ENCODE measurements around the gene MDK. TPM values are rescaled to one million over a fixed set of nuclear protein-coding genes. Genes with fewer than 3 reads are reported as not detected.

Gene MDK
- total RNA-seq, 1 experiment from 2014 or later = 252 TPM

DNA sequence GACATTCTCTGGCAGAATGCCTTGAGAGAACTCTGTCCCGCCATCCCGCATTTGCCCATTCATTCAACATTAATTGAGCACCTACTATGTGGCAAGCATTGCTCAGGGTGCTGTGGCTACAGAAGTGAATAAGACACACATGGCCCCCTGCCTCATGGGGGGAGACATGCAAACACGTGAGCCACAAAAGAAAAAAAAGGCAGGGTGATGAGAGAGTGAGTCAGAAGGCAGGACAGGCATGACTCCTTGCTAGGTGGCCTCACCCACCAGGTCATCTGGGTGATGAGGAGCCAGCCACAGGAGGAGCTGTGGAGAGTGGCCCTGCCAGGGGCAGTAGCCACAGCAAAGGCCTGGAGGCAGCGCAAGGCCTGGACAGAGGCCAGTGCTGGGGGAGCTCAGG lies 5.2 kb downstream of the MDK start:
- Histone ChIP-seq H3K27ac (ENCODE audit: low read length) (no peak overlapping the region), H3K4me1 (ENCODE audit: control insufficient read depth, insufficient read depth, low read length) (peaks cover 20% of the 10 kb centered on the region), H3K9me3 (ENCODE audit: control insufficient read depth, insufficient read depth, low read depth, low read length) (no peaks in the 10 kb centered on the region), H3K36me3 (ENCODE audit: control insufficient read depth, insufficient read depth, low read length) (no peaks in the 10 kb centered on the region; the same call in 1 of the 2 replicates), H3K4me3 (ENCODE audit: low read depth in 2 of 2, low read length in 2 of 2) (no peak overlapping the region), H3K27me3 (ENCODE audit: control insufficient read depth, insufficient read depth, low read length) (peaks cover 3% of the 10 kb centered on the region; the same call in 1 of the 2 replicates)
- DNase-seq (ENCODE audit: low read depth, low spot score) = no peak
- intact Hi-C loops (cut with micrococcal nuclease; ENCODE audit: unreplicated experiment) (loop anchor here (5.0 kb wide), 1 partner anchor 151 kb away; no protein-coding TSS in a partner anchor), in situ Hi-C loops (cut with HindIII; ENCODE audit: low pct_unique_long_range_greater_than_20kb, low sequenced_read_pairs) (no loop called here)
- BruUV-seq (replicated peaks) = no TSS peak
- POLR2A ChIA-PET = no interaction called here
- no peak for TF ChIP-seq SIN3A (IDR thresholded peaks at IDR 0.05; ENCODE audit: borderline replicate concordance, insufficient read depth, low read depth, low read length)
- TF ChIP-seq TCF7L2 (IDR thresholded peaks at IDR 0.05; ENCODE audit: low read depth, low read length) = no peak
- TF ChIP-seq, protein P1, sequence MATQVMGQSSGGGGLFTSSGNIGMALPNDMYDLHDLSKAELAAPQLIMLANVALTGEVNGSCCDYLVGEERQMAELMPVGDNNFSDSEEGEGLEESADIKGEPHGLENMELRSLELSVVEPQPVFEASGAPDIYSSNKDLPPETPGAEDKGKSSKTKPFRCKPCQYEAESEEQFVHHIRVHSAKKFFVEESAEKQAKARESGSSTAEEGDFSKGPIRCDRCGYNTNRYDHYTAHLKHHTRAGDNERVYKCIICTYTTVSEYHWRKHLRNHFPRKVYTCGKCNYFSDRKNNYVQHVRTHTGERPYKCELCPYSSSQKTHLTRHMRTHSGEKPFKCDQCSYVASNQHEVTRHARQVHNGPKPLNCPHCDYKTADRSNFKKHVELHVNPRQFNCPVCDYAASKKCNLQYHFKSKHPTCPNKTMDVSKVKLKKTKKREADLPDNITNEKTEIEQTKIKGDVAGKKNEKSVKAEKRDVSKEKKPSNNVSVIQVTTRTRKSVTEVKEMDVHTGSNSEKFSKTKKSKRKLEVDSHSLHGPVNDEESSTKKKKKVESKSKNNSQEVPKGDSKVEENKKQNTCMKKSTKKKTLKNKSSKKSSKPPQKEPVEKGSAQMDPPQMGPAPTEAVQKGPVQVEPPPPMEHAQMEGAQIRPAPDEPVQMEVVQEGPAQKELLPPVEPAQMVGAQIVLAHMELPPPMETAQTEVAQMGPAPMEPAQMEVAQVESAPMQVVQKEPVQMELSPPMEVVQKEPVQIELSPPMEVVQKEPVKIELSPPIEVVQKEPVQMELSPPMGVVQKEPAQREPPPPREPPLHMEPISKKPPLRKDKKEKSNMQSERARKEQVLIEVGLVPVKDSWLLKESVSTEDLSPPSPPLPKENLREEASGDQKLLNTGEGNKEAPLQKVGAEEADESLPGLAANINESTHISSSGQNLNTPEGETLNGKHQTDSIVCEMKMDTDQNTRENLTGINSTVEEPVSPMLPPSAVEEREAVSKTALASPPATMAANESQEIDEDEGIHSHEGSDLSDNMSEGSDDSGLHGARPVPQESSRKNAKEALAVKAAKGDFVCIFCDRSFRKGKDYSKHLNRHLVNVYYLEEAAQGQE (IDR thresholded peaks at IDR 0.05; ENCODE audit: insufficient read depth in 1 of 2, low read depth in 2 of 2, low read length in 1 of 2) = no peak
- TF ChIP-seq, protein P2, sequence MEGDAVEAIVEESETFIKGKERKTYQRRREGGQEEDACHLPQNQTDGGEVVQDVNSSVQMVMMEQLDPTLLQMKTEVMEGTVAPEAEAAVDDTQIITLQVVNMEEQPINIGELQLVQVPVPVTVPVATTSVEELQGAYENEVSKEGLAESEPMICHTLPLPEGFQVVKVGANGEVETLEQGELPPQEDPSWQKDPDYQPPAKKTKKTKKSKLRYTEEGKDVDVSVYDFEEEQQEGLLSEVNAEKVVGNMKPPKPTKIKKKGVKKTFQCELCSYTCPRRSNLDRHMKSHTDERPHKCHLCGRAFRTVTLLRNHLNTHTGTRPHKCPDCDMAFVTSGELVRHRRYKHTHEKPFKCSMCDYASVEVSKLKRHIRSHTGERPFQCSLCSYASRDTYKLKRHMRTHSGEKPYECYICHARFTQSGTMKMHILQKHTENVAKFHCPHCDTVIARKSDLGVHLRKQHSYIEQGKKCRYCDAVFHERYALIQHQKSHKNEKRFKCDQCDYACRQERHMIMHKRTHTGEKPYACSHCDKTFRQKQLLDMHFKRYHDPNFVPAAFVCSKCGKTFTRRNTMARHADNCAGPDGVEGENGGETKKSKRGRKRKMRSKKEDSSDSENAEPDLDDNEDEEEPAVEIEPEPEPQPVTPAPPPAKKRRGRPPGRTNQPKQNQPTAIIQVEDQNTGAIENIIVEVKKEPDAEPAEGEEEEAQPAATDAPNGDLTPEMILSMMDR (IDR thresholded peaks at IDR 0.05) = no peak
- no peak for TF ChIP-seq POLR2AphosphoS5 (IDR thresholded peaks at IDR 0.05; ENCODE audit: low read depth, low read length)
- ATAC-seq = no peak
- CTCF ChIA-PET = no interaction called here

DNA sequence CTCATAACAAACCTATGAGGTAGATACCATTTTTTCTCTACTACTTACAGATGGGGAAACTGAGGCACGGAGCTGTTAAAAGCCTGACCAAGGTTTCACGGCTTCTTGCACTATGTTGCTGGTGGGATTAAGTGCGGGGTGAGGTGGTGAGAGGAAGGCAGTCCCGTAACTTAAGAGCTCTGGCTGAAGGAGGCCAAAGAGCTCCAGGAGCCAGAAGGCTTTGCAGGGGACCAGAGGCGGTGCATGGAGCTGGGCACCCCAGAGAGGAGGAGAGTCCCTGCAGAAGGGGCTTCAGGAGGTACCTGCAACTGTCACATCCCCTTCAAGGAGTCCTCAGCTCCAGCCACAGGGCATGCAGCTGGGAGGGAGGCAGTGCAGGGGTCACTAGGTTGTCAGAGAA lies 6.0 kb downstream of the MDK start:
- ChIA-PET POLR2A (interaction anchor here (0.5 kb wide), 1 partner anchor 123 kb away, joined by 5 read pairs; no protein-coding TSS in a partner anchor), CTCF (interaction anchor here (0.7 kb wide), 1 partner anchor 144 kb away, joined by 3 read pairs; no protein-coding TSS in a partner anchor)
- in situ Hi-C loops (cut with HindIII; ENCODE audit: low pct_unique_long_range_greater_than_20kb, low sequenced_read_pairs) (no loop called here), intact Hi-C loops (cut with micrococcal nuclease; ENCODE audit: unreplicated experiment) (loop anchor here (5.0 kb wide), 1 partner anchor 150 kb away; no protein-coding TSS in a partner anchor)
- BruUV-seq (replicated peaks) = no TSS peak
- H3K36me3 ChIP-seq (ENCODE audit: control insufficient read depth, insufficient read depth, low read length) = no peaks in the 10 kb centered on the region
- TF ChIP-seq, protein P2 (IDR thresholded peaks at IDR 0.05) = no peak
- TF ChIP-seq POLR2AphosphoS5 (IDR thresholded peaks at IDR 0.05; ENCODE audit: low read depth, low read length) (no peak), SIN3A (IDR thresholded peaks at IDR 0.05; ENCODE audit: borderline replicate concordance, insufficient read depth, low read depth, low read length) (no peak), TCF7L2 (IDR thresholded peaks at IDR 0.05; ENCODE audit: low read depth, low read length) (no peak)
- TF ChIP-seq, protein P1 (IDR thresholded peaks at IDR 0.05; ENCODE audit: insufficient read depth in 1 of 2, low read depth in 2 of 2, low read length in 1 of 2) = no peak
- no peak for ATAC-seq
- H3K4me3 ChIP-seq (ENCODE audit: low read depth in 2 of 2, low read length in 2 of 2) = no peak overlapping the region
- H3K4me1 ChIP-seq (ENCODE audit: control insufficient read depth, insufficient read depth, low read length) = peaks cover 20% of the 10 kb centered on the region
- H3K27ac ChIP-seq (ENCODE audit: low read length) = no peak overlapping the region
- DNase-seq (ENCODE audit: low read depth, low spot score) = no peak
- H3K27me3 ChIP-seq (ENCODE audit: control insufficient read depth, insufficient read depth, low read length) = peaks cover 3% of the 10 kb centered on the region; the same call in 1 of the 2 replicates
- no peaks in the 10 kb centered on the region for H3K9me3 ChIP-seq (ENCODE audit: control insufficient read depth, insufficient read depth, low read depth, low read length)

All from Panc1 (cell line).